CD4-positive, alpha-beta T cell treated with Interleukin-6 at 100 ng/mL for 8 hours (primary cell): Measurements from ENCODE around the gene CCDC39.
A peak's percentile ranks its signal among the peaks of the same experiment; 100 is the strongest.

Experiments
- DNase-seq: peaks from one replicate; pipeline ENCODE4 v3.0.0-alpha.2; 2020; ENCODE audit warnings: mixed read lengths, low spot score

CCDC39 gene

GRCh38 chr3:180679178-180680096, at the start of gene CCDC39:
CCDC39 (minus strand) TSS chr3:180679489; CDS start chr3:180679380, 109 bp downstream.
- DNase-seq = peak; percentile 61

DNA sequence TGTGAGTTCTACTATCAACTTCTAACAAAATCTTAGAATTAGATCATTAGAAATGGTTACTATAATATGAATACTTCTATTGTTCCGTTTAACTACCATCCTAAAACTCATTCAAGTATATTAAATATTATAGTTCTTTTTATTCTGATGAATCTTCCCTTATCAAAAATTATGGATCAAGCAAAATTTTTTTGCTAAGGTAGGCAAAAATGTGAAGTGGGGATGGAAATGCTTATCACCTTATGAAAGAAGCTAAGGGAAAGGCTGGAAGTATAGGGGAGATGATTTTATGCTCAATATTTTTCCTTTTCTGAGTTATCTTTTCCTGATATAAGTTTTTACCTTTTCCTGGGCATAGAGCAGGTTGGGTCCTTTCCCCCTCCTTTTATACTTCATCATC, 40.7 kb upstream of the CCDC39 start:
- no peak for DNase-seq

- DNase-seq = no peak
Observed at GRCh38 chr3:180707896-180708295, 28.6 kb upstream of the CCDC39 start.

DNA sequence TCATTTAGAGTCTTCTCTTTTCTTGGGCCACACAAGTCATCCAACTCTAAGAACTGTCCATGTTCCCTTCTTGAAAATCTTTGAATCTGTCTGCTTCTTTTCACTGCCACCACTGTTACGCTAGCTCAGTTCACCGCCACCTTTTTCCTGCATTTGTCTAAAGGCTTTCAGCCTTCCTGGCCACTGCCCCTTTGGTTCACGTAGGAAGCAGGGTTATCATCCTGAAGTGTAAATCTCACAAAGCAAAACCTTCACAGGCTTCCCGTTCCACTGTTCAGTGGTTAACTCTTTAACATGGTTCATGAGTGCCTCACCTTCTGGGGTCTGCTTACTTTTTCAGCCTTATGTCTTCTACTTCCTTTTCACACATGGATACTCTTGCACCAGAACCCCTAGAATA, 26.3 kb upstream of the CCDC39 start:
- no peak for DNase-seq

DNA sequence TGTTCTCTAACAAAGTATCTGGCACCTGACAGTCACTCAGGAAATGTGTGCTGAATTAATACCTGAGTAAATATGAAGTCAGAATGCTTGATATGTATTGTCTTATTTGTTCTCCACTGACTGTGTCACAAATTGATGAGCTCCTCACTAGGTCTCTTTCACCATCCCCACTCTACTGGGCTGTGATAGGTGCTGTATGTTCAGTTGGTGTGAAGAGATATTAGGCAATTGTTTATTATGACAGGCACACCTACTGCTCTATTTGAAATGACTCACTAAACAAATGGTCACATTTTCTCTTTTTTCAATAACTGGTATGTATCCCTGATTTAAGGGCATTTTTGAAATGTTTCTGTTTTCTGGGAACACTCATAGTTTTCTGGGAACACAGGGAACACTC, 25.2 kb upstream of the CCDC39 start:
- no peak for DNase-seq

GRCh38 chr3:180700941-180701340, 21.7 kb upstream of the CCDC39 start:
- DNase-seq = no peak

GRCh38 chr3:180698760-180699270, 19.5 kb upstream of the CCDC39 start:
- no peak for DNase-seq

DNA sequence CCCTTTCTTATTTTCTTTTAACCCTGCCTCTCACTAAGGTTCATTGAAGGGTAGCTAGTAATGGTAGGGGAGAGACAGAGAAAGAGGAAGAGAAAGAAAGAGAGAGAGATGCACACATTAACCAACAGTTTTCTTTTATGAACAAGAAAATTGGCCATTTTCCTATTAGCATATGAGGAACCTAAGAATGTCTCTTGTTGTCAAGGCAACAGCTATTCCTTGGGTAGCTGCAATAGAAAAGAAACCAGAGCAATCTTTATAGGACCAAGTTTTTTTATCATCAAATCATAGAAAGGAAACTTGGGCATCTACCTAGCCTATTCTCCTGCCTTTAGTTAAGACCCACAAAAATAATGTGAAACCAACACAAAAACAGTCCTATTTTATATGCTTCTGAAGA, 15.0 kb upstream of the CCDC39 start:
- DNase-seq = no peak

- DNase-seq = no peak
Observed at GRCh38 chr3:180693656-180694055, 14.4 kb upstream of the CCDC39 start.

DNA sequence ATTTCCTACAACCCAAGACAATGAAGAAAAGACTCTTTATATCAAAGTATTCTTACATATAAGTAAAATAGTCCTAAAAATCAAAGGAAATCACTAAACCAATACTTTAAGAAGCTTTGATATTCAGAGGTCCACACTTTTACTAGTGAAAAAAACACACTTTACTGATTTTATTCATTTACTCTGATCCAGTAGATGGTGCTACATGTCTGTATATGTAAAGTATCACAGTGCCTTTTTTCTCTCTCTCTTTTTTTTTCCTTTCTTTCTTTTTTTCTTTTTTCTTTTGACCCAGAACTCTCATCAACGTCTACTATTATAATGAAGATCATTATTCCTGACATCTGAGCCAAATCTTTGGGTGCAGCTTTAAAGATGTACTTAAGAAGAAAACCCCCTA, 10.8 kb upstream of the CCDC39 start:
- no peak for DNase-seq

DNA sequence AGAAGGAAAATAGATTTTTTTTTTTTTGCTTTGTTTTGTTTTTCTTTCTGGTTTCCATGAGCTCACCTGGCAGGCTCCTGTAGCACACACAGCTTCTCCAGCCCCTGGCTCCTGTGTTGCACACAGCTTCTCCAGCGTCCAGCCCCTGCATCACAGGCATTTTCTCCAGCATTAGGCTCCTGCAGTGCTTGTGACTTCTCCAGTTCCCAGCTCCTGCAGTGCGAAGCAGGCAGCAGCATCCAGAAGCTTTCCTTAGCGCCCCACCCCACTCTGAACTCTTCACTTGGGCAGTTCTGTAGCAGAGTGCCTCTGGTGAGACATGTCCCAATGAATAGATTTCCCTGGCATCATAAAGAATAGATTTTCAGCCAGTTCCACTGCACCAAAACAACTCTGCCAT, 5.5 kb upstream of the CCDC39 start:
- no peak for DNase-seq

- no peak for DNase-seq
Observed at GRCh38 chr3:180683816-180684215, 4.5 kb upstream of the CCDC39 start.

GRCh38 chr3:180680097-180680430, 775 bp upstream of the CCDC39 start:
- peak; percentile 2 for DNase-seq

- no peak for DNase-seq
Observed at GRCh38 chr3:180678231-180678630, 1.1 kb downstream of the CCDC39 start.

GRCh38 chr3:180661444-180661843, 17.8 kb downstream of the CCDC39 start:
- DNase-seq = no peak

GRCh38 chr3:180657094-180657493, 22.2 kb downstream of the CCDC39 start:
- DNase-seq = no peak

DNA sequence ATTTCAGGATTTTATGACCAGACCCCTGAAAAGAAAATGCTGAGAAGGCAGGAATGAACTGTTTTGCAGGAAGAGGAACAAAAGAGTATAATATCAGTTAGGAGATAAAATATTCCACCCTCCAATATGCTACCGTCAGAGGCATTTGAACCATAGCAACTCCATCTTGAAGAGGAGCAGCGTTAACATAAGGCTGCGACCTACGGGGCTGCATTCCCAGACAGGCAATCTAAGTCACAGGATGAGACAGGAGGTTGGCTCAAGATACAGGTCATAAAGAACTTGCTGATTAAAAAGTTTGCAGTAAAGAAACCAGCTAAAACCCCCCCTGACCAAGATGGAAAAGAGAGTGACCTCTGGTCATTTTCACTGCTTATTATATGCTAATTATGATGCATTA, 22.9 kb downstream of the CCDC39 start:
- no peak for DNase-seq

GRCh38 chr3:180646187-180646790, 33.0 kb downstream of the CCDC39 start:
- DNase-seq = no peak

- no peak for DNase-seq
Observed at GRCh38 chr3:180640987-180641386, 38.3 kb downstream of the CCDC39 start.

- DNase-seq = no peak
Observed at GRCh38 chr3:180633722-180634121, 45.6 kb downstream of the CCDC39 start.

GRCh38 chr3:180631317-180631716, 48.0 kb downstream of the CCDC39 start:
- DNase-seq = no peak

DNA sequence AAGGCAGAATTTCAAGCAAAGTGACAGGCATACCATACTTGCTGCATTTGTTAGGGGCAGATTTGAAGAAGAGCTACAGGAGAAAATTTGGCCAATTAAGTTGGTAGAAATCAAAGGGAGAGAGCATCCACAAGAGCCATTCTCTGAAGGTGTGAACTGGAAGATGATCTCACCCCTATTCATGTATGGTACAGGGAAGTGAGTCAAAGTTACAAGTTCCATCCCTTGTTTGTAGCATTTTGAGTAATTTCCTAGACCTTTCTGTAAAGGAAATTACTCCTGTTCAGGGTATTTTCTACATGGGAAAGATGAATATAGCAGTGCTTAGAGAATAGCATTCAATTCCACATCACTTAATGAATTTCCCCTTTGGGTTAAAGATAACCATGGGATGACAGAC, 48.9 kb downstream of the CCDC39 start:
- DNase-seq = no peak

DNA sequence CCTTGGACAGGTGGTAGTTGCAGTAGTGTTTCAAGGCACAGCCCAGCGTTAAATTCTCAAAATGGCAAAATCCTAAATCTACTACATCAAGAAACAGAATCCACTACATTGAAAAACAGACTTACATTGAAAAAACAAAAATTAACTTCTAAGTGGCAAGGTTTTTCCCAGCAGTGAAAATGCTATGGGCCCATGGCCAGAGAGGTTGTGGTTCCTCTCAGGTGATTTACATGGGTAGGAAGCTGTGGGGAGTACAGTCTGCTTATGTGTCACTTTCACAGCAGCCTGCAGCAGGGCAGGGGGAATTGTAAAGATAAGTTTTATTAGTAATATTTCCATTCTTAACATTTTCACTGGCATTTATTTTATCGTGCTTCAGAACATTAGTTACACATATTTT, 52.4 kb downstream of the CCDC39 start:
- no peak for DNase-seq
